GM18498 (cell line): ENCODE data around the gene KIAA1143.

Experiments
- ATAC-seq: cut with Tn5 transposase; IDR thresholded peaks from one replicate; pipeline ENCODE4 v1.9.1; 2021; ENCODE audit warnings: mild to moderate bottlenecking, moderate library complexity; ENCODE audit not compliant: unreplicated experiment

KIAA1143 gene

GRCh38 chr3:44761424-44762169 lies at the start of gene KIAA1143, which contains the start of gene KIF15:
KIAA1143 (minus strand) TSS chr3:44761619; CDS start chr3:44761602, 17 bp downstream.
KIF15 (plus strand) TSS chr3:44761794; CDS start chr3:44761866, 72 bp downstream.
- peak; percentile 88 for ATAC-seq

DNA sequence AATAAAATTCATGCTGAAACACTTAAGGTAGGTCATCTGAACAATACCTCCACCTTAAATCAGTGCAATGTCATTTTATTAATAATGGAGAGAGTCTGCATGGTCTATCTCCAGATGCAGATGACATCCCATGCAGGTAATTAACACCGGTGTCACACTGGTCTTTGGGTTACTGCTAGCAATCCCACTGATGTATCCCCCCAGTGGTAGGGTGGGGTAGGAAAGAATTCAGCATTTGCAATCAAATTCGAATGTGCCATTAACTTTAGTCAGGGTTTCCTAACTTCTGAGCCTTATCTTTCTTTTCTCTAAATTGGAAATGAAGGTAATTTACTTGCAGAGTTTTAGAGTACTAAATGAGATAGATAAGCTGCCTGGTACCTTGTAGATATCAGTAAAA lies 44.5 kb upstream of the KIAA1143 start:
- no peak for ATAC-seq

GRCh38 chr3:44803298-44803697 lies 41.9 kb upstream of the KIAA1143 start:
- ATAC-seq = peak; percentile 45

DNA sequence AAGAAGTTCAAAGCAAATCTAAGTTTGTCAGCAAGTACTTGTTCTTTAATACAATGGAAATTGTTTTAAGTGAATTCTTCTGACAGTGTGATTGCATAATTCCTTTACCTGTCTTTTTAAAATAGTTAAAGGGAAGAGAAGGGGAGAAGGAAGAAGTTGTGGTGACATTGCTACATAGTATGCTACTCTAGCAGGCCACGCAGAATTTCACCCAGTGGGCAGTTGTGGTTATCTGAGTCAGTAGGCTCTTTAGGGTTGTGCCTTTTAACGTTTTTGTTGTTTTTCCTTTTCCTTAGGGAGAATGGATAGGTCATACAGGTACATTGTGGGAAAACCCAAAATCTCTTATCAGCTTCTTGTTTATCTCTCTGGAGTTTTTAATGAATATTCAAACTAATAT lies 40.6 kb upstream of the KIAA1143 start:
- ATAC-seq = no peak

DNA sequence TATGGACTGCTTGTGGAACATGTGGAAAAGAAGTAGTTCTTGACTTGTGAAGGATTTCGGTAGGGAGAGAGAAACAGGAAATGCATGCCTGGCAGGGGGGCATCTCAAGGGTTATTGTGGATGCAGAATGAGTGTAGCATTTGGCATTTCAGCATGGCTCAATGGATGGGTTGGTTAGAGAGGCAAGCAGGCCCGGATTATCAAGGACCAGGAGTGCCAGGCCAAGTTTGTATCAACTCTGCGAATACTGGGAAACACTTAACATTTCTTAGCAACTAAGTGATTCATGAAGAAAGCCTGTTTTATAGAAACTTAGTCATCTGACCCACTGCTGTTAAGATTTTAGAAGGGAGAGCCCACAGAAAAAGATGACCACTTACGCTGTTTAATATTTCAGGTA lies 33.8 kb upstream of the KIAA1143 start:
- ATAC-seq = no peak

DNA sequence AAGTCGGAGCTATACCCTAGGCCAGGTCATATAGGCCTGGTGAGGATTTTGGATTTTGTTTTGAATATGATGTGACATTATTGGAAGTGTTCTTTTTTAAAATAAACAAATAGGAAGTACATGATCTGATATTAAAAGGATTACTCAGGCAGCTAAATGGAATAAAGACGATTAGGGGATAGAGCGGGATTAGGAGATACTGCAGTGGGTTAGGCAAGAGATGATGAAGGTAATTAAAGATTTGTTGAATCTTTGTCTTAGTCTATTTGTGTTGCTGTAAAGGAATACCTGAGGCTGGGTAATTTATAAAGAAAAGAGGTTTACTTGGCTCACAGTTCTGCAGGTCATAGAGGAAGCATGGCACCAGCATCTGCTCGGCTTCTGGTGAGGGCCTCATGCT lies 21.5 kb upstream of the KIAA1143 start:
- no peak for ATAC-seq

DNA sequence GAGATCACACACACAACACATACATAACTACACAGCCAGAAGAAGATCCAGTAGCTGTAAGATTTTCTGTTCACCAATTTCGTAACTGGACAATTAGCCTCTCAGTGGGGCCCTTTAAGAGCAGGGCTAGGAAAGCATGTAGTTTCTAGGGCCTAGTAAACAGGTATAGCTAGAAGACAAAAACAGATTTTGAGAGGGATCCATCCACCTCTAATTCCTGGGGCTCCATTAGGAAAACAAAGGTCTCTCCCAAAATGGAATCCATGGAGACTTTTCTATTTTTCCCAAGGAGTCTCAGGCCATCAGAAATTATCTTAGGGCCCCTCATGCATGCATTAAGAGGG lies 10.7 kb upstream of the KIAA1143 start:
- ATAC-seq = no peak

- ATAC-seq = no peak
These were observed 10.1 kb upstream of the KIAA1143 start for GRCh38 chr3:44771424-44772098.

DNA sequence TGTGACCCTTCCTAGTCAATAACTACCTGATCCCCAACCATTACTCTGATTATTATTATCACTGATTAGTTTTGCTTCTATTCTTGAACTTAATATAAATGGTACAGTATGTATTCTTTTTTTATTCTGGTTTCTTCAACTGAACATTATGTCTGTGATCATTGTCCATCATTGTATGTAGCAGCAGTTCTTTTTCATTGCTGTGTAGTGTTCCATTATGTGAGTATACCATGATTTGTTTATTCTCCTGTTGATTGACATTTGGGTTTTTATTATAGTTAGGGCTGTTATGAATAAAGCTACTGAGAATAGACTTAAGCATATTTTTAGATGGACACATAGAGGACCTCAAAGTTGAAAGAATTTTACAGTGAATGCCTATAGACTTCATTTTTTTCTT lies 2.8 kb upstream of the KIAA1143 start:
- ATAC-seq = no peak

DNA sequence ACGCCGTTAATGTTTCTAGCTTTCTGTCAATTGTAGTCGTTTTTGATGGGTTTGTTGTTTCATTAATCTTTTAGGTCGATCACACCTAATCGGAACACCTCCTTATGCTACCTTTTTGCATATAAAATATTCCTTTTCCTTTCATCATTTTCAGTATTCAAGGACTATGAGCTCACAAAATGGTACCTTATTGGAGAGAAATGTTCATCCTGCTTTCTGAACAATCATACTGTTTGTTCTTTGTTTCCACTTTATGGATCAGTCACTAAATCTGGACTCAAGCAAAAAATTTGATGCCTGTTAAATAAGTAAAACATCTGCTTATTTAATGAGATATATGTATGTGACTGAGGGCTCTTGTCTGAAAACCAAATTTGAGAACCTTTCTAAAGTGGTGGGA lies 1.3 kb upstream of the KIAA1143 start:
- no peak for ATAC-seq

DNA sequence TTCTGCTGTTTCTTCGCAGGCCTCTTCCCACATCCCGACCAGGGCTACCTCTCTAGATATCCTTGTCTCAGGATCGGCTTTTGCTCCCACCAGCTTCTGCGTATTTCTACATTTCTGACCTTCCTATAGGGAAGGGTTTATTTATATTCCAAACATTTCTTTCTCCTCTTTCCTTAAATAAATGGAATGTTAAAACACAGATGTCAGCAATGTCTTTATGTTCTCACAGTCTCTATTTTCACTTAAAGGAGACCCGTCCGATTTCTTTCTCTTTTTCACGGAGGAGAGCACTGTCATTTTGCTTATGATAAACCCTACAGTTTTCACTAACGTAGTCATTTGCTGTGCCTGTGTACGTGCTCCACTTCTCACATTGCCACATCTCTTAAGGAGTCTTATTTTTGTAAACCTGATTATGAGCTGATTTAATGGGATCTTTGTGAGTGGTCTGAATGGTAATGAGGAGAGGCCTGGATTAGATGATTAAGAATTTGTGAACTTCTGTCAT lies 805 bp upstream of the KIAA1143 start:
- no peak for ATAC-seq

GRCh38 chr3:44761101-44761423 lies 357 bp downstream of the KIAA1143 start:
- ATAC-seq = no peak

- no peak for ATAC-seq
These were observed 26.7 kb downstream of the KIAA1143 start for GRCh38 chr3:44734646-44735168.

DNA sequence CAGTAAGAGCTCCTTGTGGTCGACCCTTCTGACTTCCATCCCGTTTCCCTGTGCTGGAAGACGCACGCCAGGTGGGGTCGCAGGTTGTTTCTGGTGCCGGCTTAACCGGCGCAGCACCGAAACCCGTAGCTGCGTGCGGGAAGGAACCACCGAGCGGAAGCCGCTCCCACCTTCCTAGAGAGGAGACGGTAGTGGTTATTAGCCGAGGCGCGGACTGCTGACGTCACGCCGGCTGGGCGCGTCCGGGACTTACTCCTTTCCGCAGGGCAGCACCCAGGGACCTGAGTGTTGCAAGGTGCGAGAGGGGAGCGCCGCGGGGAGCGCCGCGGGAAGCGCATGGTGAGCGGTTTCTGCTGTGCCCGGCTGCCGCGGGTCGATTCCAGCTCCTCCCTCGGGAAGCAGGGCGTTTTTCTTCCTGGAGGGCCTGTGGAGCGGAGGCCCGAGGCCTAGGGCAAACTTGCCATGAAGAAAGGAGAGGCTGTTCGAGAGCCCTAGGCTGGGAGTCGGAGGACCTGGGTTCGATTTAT lies 32.0 kb downstream of the KIAA1143 start, which contains the start of gene ZNF501:
TSS of gene ZNF501 (plus strand) at position 252 of the 527 bp plus-strand sequence. CDS start 4,787 bp downstream, outside the sequence.
- peak; percentile 94 for ATAC-seq

DNA sequence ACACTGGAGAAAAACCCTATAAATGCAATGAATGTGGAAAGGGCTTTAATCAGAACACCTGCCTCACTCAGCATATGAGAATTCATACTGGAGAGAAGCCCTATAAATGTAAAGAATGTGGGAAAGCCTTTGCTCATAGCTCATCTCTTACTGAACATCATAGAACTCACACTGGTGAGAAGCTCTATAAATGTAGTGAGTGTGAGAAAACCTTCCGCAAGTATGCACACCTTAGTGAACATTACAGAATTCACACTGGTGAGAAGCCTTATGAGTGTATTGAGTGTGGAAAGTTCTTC lies 39.4 kb downstream of the KIAA1143 start:
- no peak for ATAC-seq

- no peak for ATAC-seq
These were observed 40.0 kb downstream of the KIAA1143 start for GRCh38 chr3:44721231-44722102.

DNA sequence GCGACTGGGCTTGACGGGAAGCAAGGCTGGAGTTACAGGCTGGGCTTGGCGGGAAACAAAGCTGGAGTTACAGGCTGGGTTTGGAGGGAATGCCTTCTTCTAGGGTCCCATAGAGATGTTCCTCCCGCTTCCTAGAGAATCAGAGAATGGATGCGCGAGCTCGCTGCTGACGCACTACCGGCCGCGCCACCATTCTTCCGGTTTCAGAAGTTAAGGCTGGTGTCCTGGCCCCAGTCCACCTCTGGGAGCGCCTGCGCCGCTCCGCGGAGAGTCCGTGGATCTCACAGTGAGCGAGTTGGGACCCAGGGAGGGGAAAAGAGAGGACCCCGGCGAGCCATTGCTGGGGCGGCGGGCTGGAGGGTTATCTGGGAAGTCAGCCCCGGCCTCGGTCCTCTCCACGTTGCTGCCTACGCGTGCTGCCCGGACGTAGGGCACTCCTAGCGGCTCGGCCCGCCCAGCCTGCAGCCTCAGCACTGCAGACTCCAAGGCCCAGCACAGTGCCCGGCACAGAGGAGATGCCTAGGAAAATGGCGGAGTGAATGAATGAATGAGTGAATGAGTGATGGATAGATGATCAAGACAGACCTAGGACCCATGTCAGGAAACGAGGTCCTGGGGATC lies 48.9 kb downstream of the KIAA1143 start, which contains the start of gene ZNF502:
TSS of gene ZNF502 (plus strand) at position 206 of the 621 bp plus-strand sequence. CDS start 7,602 bp downstream, outside the sequence.
- no peak for ATAC-seq
